Vagina (tissue), 2 donors: Measurements from ENCODE around the gene BLCAP. TPM values are rescaled to one million over a fixed set of nuclear protein-coding genes. Genes with fewer than 3 reads are reported as not detected.

Experiments used
- DNase-seq, 2 donors: peaks; one replicate each; pipeline ENCODE4 v3.0.0-alpha.2; 2017; ENCODE audit errors: extremely low spot score in 2 of 2
- H3K27ac ChIP-seq: fragments of 200-600 bp; sonication (generic); one replicate; pipeline ENCODE4 v1.5.1; 2019
- H3K27me3 ChIP-seq: fragments of 200-600 bp; sonication (generic); one replicate; pipeline ENCODE4 v1.5.1; 2019
- H3K36me3 ChIP-seq, 2 donors: fragments of 200-600 bp; sonication (generic); one replicate each; pipeline ENCODE4 v1.5.1; 2017 to 2019
- H3K4me1 ChIP-seq: fragments of 200-600 bp; sonication (generic); one replicate; pipeline ENCODE4 v1.5.1; 2019
- H3K4me3 ChIP-seq, 2 donors: fragments of 200-600 bp; sonication (generic); 1 replicate in 1 of 2; 2 replicates in 1 of 2; pipeline ENCODE4 v1.5.1; 2016 to 2019
- H3K9me3 ChIP-seq: fragments of 200-600 bp; sonication (generic); one replicate; pipeline ENCODE4 v1.5.1; 2019
- POLR2A ChIP-seq, 2 donors: fragments of 450-650 bp; IDR thresholded peaks; one replicate each; pipeline ENCODE4 v1.6.1; 2017; ENCODE audit warnings: antibody characterized with exemption in 2 of 2, mild to moderate bottlenecking in 2 of 2, moderate library complexity in 2 of 2
- POLR2AphosphoS5 ChIP-seq, 2 donors: sonication (generic); formaldehyde crosslinking; IDR thresholded peaks; one replicate each; pipeline ENCODE4 v1.9.0; 2017; ENCODE audit warnings: antibody characterized with exemption in 2 of 2, mild to moderate bottlenecking in 2 of 2, low read depth in 1 of 2; ENCODE audit not compliant: insufficient read depth in 1 of 2
- intact Hi-C: fragments of 100-400 bp; cut with DNase I; formaldehyde crosslinking; loops from one replicate; pipeline ENCODE4 v1.15.1; 2023
- total RNA-seq: library from RNA; depleted of rRNA; stranded (reverse); fragments of >200 nt; gene quantifications from one replicate; pipeline ENCODE4 v1.2.3, GENCODE V29; 2016
- TF ChIP-seq, protein P1 (sequence below), 3 experiments: fragments of 450-650 bp in 2 of 3; fragments of 200-600 bp in 1 of 3; sonication (generic) in 1 of 3; IDR thresholded peaks; one replicate each; pipeline ENCODE4 v1.5.1; 2017 to 2019; ENCODE audit warnings: antibody characterized with exemption in 3 of 3, mild to moderate bottlenecking in 2 of 3, moderate library complexity in 2 of 3

The BLCAP gene
- total RNA-seq, 1 donor from 2014 or later: 81.3 TPM

GRCh38 chr20:37504404-37505096 is 23.1 kb downstream of the BLCAP start:
- no peak overlapping the region for H3K4me3 ChIP-seq
- no peaks in the 10 kb centered on the region for H3K27me3 ChIP-seq
- no peaks in the 10 kb centered on the region for H3K4me1 ChIP-seq
- no peak for TF ChIP-seq POLR2A (IDR thresholded peaks at IDR 0.05)
- no peak for TF ChIP-seq POLR2AphosphoS5 (IDR thresholded peaks at IDR 0.05; ENCODE audit: insufficient read depth in 1 of 2, low read depth in 1 of 2)
- TF ChIP-seq, protein P1, sequence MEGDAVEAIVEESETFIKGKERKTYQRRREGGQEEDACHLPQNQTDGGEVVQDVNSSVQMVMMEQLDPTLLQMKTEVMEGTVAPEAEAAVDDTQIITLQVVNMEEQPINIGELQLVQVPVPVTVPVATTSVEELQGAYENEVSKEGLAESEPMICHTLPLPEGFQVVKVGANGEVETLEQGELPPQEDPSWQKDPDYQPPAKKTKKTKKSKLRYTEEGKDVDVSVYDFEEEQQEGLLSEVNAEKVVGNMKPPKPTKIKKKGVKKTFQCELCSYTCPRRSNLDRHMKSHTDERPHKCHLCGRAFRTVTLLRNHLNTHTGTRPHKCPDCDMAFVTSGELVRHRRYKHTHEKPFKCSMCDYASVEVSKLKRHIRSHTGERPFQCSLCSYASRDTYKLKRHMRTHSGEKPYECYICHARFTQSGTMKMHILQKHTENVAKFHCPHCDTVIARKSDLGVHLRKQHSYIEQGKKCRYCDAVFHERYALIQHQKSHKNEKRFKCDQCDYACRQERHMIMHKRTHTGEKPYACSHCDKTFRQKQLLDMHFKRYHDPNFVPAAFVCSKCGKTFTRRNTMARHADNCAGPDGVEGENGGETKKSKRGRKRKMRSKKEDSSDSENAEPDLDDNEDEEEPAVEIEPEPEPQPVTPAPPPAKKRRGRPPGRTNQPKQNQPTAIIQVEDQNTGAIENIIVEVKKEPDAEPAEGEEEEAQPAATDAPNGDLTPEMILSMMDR (IDR thresholded peaks at IDR 0.05): no peak
- peaks cover 0 to 6% of the 10 kb centered on the region in 2 donors for H3K36me3 ChIP-seq
- no peak overlapping the region for H3K27ac ChIP-seq
- intact Hi-C loops: no loop called here
- no peak for DNase-seq
- no peaks in the 10 kb centered on the region for H3K9me3 ChIP-seq

DNA sequence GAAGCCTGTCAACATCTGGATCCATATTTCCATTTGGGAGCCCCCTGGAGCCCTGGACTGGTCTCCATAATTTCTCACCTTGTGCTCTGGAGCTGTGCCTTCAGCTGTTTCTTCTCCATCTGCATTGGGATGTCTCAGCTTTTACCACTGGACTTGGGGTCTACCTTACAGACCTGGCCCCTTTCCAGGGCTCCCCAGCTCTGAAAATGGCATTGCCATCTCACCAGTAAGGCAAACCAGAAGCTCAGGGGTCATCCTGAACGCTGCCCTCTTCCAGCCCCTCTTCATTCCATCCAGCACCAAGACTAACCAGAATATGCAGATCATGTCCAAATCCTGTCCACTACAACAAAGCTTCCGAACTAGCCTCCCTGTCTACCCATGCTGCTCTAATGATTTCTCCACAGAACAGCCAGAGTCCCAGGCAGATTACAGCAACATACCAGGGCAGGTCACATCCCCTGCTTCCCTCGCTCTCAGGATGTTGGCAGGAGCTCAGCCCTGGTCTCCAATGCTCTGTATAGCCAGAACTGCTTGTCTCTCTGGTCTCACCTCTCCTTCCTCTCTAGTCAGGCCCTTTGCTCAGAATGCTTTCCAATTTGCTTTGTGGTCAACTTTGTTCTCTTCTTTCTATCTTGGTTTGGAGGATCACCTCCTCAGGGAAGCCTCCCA is 24.3 kb downstream of the BLCAP start:
- Histone ChIP-seq H3K36me3 (no peaks in the 10 kb centered on the region), H3K27me3 (no peaks in the 10 kb centered on the region)

GRCh38 chr20:37502654-37503053 is 25.0 kb downstream of the BLCAP start:
- no peak overlapping the region for H3K4me3 ChIP-seq
- no peak for DNase-seq
- no peaks in the 10 kb centered on the region for H3K4me1 ChIP-seq
- no peaks in the 10 kb centered on the region for H3K36me3 ChIP-seq
- no peak for TF ChIP-seq POLR2A (IDR thresholded peaks at IDR 0.05)
- no peak for TF ChIP-seq POLR2AphosphoS5 (IDR thresholded peaks at IDR 0.05; ENCODE audit: insufficient read depth in 1 of 2, low read depth in 1 of 2)
- TF ChIP-seq, protein P1 (IDR thresholded peaks at IDR 0.05): no peak
- H3K9me3 ChIP-seq: no peaks in the 10 kb centered on the region
- intact Hi-C loops: no loop called here
- no peaks in the 10 kb centered on the region for H3K27me3 ChIP-seq
- no peak overlapping the region for H3K27ac ChIP-seq

More for the DNA sequence above, 24.3 kb downstream of the BLCAP start:
- no peak overlapping the region for H3K4me3 ChIP-seq
- H3K27ac ChIP-seq: no peak overlapping the region
- TF ChIP-seq POLR2A (IDR thresholded peaks at IDR 0.05) (no peak), POLR2AphosphoS5 (IDR thresholded peaks at IDR 0.05; ENCODE audit: insufficient read depth in 1 of 2, low read depth in 1 of 2) (no peak)
- TF ChIP-seq, protein P1 (IDR thresholded peaks at IDR 0.05): no peak
- no peaks in the 10 kb centered on the region for H3K9me3 ChIP-seq
- DNase-seq: no peak
- intact Hi-C loops: no loop called here
- no peaks in the 10 kb centered on the region for H3K4me1 ChIP-seq

- Histone ChIP-seq H3K27ac (no peak overlapping the region), H3K9me3 (no peaks in the 10 kb centered on the region), H3K27me3 (no peaks in the 10 kb centered on the region), H3K4me3 (no peak overlapping the region), H3K4me1 (no peaks in the 10 kb centered on the region), H3K36me3 (no peaks in the 10 kb centered on the region)
- no peak for DNase-seq
- intact Hi-C loops: no loop called here
- TF ChIP-seq, protein P1 (IDR thresholded peaks at IDR 0.05): no peak
- TF ChIP-seq POLR2A (IDR thresholded peaks at IDR 0.05) (no peak), POLR2AphosphoS5 (IDR thresholded peaks at IDR 0.05; ENCODE audit: insufficient read depth in 1 of 2, low read depth in 1 of 2) (no peak)
Observed at GRCh38 chr20:37501940-37502339, 25.7 kb downstream of the BLCAP start.

DNA sequence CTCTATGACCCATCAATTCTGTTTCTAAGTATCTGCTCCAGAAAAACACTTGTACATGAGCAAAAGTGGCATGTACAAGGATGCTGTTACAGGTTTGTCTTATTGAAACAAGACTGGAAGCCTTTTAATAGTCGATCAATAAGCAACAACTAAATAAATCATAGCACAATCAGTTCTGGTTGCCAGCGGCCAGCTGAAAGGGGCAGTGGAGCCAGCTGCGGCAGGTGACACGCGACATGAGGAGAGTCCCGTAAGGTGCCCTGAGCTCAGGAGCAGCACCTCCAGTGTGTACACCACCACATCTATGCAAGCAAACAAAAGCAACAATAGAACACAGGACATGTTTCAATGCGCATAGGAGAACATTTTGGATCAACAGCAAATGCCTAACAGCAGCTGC is 27.4 kb downstream of the BLCAP start:
- Histone ChIP-seq H3K4me3 (no peak overlapping the region), H3K27me3 (no peaks in the 10 kb centered on the region), H3K36me3 (no peaks in the 10 kb centered on the region), H3K27ac (no peak overlapping the region), H3K9me3 (no peaks in the 10 kb centered on the region), H3K4me1 (no peaks in the 10 kb centered on the region)
- intact Hi-C loops: no loop called here
- TF ChIP-seq POLR2AphosphoS5 (IDR thresholded peaks at IDR 0.05; ENCODE audit: insufficient read depth in 1 of 2, low read depth in 1 of 2): no peak
- TF ChIP-seq, protein P1 (IDR thresholded peaks at IDR 0.05): no peak
- no peak for TF ChIP-seq POLR2A (IDR thresholded peaks at IDR 0.05)
- no peak for DNase-seq
